ENCODE measurements around the gene ALK. TPM values are rescaled to one million over a fixed set of nuclear protein-coding genes. Genes with fewer than 3 reads are reported as not detected.

The ALK gene
- total RNA-seq, 2 experiments from 2014 or later = not detected

- no peaks in the 10 kb centered on the region for H3K36me3 Mint-ChIP-seq (ENCODE audit: low read depth)
- peaks cover 1% of the 10 kb centered on the region for H3K27me3 Mint-ChIP-seq
- H3K27ac Mint-ChIP-seq = no peak overlapping the region
- intact Hi-C loops (cut with micrococcal nuclease) = no loop called here
- DNase-seq (no peak), ATAC-seq (no peak)
- H3K4me1 Mint-ChIP-seq (ENCODE audit: low read depth) = no peaks in the 10 kb centered on the region
- no peaks in the 10 kb centered on the region for H3K9me3 Mint-ChIP-seq
- no peak overlapping the region for H3K4me3 Mint-ChIP-seq
- POLR2A ChIA-PET = no interaction called here
- CTCF ChIA-PET = interaction anchor here (1.1 kb wide), 1 partner anchor 9 kb away, joined by 3 read pairs; no protein-coding TSS in a partner anchor
- no peak for TF ChIP-seq CTCF (IDR thresholded peaks at IDR 0.05)
Observed at GRCh38 chr2:29232041-29232440, 689.3 kb downstream of the ALK start.

GRCh38 chr2:29229640-29230039, 691.7 kb downstream of the ALK start:
- ChIA-PET CTCF (no interaction called here), POLR2A (no interaction called here)
- ATAC-seq (no peak), DNase-seq (no peak)
- Mint-ChIP-seq H3K36me3 (ENCODE audit: low read depth) (no peaks in the 10 kb centered on the region), H3K4me1 (ENCODE audit: low read depth) (no peaks in the 10 kb centered on the region), H3K27me3 (peaks cover 1% of the 10 kb centered on the region), H3K27ac (no peak overlapping the region), H3K9me3 (no peaks in the 10 kb centered on the region), H3K4me3 (no peak overlapping the region)
- TF ChIP-seq CTCF (IDR thresholded peaks at IDR 0.05) = no peak
- intact Hi-C loops (cut with micrococcal nuclease) = no loop called here

- ATAC-seq (no peak), DNase-seq (no peak)
- Mint-ChIP-seq H3K9me3 (no peaks in the 10 kb centered on the region), H3K4me3 (no peak overlapping the region), H3K36me3 (ENCODE audit: low read depth) (no peaks in the 10 kb centered on the region), H3K27me3 (peaks cover 1% of the 10 kb centered on the region), H3K4me1 (ENCODE audit: low read depth) (no peaks in the 10 kb centered on the region), H3K27ac (no peak overlapping the region)
- ChIA-PET POLR2A (no interaction called here), CTCF (no interaction called here)
- TF ChIP-seq CTCF (IDR thresholded peaks at IDR 0.05) = no peak
- intact Hi-C loops (cut with micrococcal nuclease) = no loop called here
Observed at GRCh38 chr2:29228947-29229346, 692.4 kb downstream of the ALK start.

- Mint-ChIP-seq H3K27ac (no peak overlapping the region), H3K36me3 (ENCODE audit: low read depth) (no peaks in the 10 kb centered on the region), H3K4me3 (no peak overlapping the region), H3K4me1 (ENCODE audit: low read depth) (no peaks in the 10 kb centered on the region), H3K27me3 (peaks cover 1% of the 10 kb centered on the region), H3K9me3 (no peaks in the 10 kb centered on the region)
- no peak for TF ChIP-seq CTCF (IDR thresholded peaks at IDR 0.05)
- ChIA-PET POLR2A (interaction anchor here (0.9 kb wide), 1 partner anchor 13 kb away, joined by 3 read pairs; no protein-coding TSS in a partner anchor), CTCF (interaction anchor here (0.6 kb wide), 1 partner anchor 88 kb away, joined by 3 read pairs; no protein-coding TSS in a partner anchor)
- DNase-seq = no peak
- intact Hi-C loops (cut with micrococcal nuclease) = no loop called here
- ATAC-seq = no peak
Observed at GRCh38 chr2:29227935-29228675, 693.3 kb downstream of the ALK start.

- intact Hi-C loops (cut with micrococcal nuclease) = no loop called here
- no peak for TF ChIP-seq CTCF (IDR thresholded peaks at IDR 0.05)
- Mint-ChIP-seq H3K4me3 (no peak overlapping the region), H3K36me3 (ENCODE audit: low read depth) (no peaks in the 10 kb centered on the region), H3K27me3 (peaks cover 1% of the 10 kb centered on the region), H3K9me3 (no peaks in the 10 kb centered on the region), H3K27ac (no peak overlapping the region), H3K4me1 (ENCODE audit: low read depth) (no peaks in the 10 kb centered on the region)
- CTCF ChIA-PET = no interaction called here
- DNase-seq (no peak), ATAC-seq (no peak)
- POLR2A ChIA-PET = no interaction called here
Observed at GRCh38 chr2:29226808-29227207, 694.6 kb downstream of the ALK start.
